HepG2 (cell line): ENCODE data around the gene ILDR2. TPM values are rescaled to one million over a fixed set of nuclear protein-coding genes. Genes with fewer than 3 reads are reported as not detected.

Experiments
- ATAC-seq: fragments of 200-7000 bp; cut with Tn5 transposase; 3 replicates; pipeline ENCODE4 v1.9.1; 2020; ENCODE audit warnings: mild to moderate bottlenecking, moderate library complexity
- BruUV-seq: library from RNA; stranded (reverse); fragments of 400-500 nt; replicated peaks from 2 replicates; lab custom pipeline; 2021; lab: Mats Ljungman, UMichigan
- CTCF ChIA-PET: fragments of 300-600 bp; formaldehyde crosslinking; extraction: SDS; loops from one replicate; lab custom pipeline; 2021; ENCODE audit warnings: low total read pairs, inconsistent platforms, low intra/inter-chr PET ratio; lab: Yijun Ruan, JAX
- POLR2A ChIA-PET: fragments of 350-600 bp; sonication (Branson Sonifier 250); formaldehyde crosslinking; loops from one replicate; lab custom pipeline; 2020; ENCODE audit warnings: antibody characterized with exemption, inconsistent platforms; lab: Yijun Ruan, JAX
- DNase-seq: peaks from one replicate; pipeline ENCODE4 v3.0.0-alpha.2; 2015; ENCODE audit warnings: low spot score
- FAIRE-seq: peaks from 3 replicates; lab custom pipeline; 2011; peaks lifted over from hg19 to GRCh38; lab: Jason Lieb, UNC
- H2AFZ ChIP-seq: one replicate; pipeline ENCODE4 v1.6.1; 2011; ENCODE audit warnings: low read length, inconsistent platforms
- H3K27ac ChIP-seq: fragments of 300-600 bp; 3 replicates; pipeline ENCODE4 v1.8.0; 2011; ENCODE audit warnings: mixed run types, mild to moderate bottlenecking, mixed read lengths, low read length, inconsistent platforms; ENCODE audit not compliant: insufficient read depth; ENCODE audit errors: extremely low read length
- H3K27me3 ChIP-seq, 2 experiments: fragments of 200-600 bp in 1 of 2; 2 replicates in 1 of 2; 3 replicates in 1 of 2; pipeline versions ENCODE4 v1.6.0 to v1.8.0; 2011; ENCODE audit warnings: low read length in 2 of 2, mild to moderate bottlenecking in 2 of 2, moderate library complexity in 2 of 2, inconsistent platforms in 1 of 2; ENCODE audit not compliant: insufficient read depth in 2 of 2, control insufficient read depth in 1 of 2
- H3K36me3 ChIP-seq, 2 experiments: fragments of 200-600 bp in 1 of 2; replicated peaks in 1 of 2; 2 replicates in 1 of 2; 3 replicates in 1 of 2; pipeline versions ENCODE4 v1.5.1 to v1.8.0; 2011; ENCODE audit warnings: low read length in 2 of 2, inconsistent platforms in 1 of 2; ENCODE audit not compliant: insufficient read depth in 2 of 2, control insufficient read depth in 1 of 2
- H3K4me1 ChIP-seq: 2 replicates; pipeline ENCODE4 v1.5.1; 2012; ENCODE audit warnings: low read length, inconsistent platforms; ENCODE audit not compliant: insufficient read depth
- H3K4me2 ChIP-seq: 2 replicates; pipeline ENCODE4 v1.6.0; 2011; ENCODE audit warnings: low read depth, low read length, inconsistent platforms
- H3K4me3 ChIP-seq, 3 experiments: fragments of 200-600 bp in 1 of 3; sonication (generic), shearing (Covaris generic) in 1 of 3; replicated peaks in 1 of 3; 2 replicates each; pipeline ENCODE4 v1.5.1; 2011 to 2016; ENCODE audit warnings: low read length in 3 of 3, inconsistent platforms in 2 of 3, low read depth in 2 of 3, mild to moderate bottlenecking in 2 of 3, control low read depth in 1 of 3, mixed read lengths in 1 of 3; ENCODE audit not compliant: insufficient read depth in 1 of 3
- H3K79me2 ChIP-seq: one replicate; pipeline ENCODE4 v1.6.1; 2011; ENCODE audit warnings: low read length, inconsistent platforms; ENCODE audit not compliant: insufficient read depth
- H3K9ac ChIP-seq: 2 replicates; pipeline ENCODE4 v1.6.0; 2011; ENCODE audit warnings: mild to moderate bottlenecking, low read depth, low read length, inconsistent platforms; ENCODE audit not compliant: insufficient read depth
- H3K9me3 ChIP-seq: 2 replicates; pipeline ENCODE4 v1.5.1; 2012; ENCODE audit warnings: mild to moderate bottlenecking, low read length
- H4K20me1 ChIP-seq: 2 replicates; pipeline ENCODE4 v1.6.0; 2011; ENCODE audit warnings: inconsistent platforms, mild to moderate bottlenecking, low read length, moderate library complexity; ENCODE audit not compliant: insufficient read depth
- BRCA1 ChIP-seq: sonication (generic); formaldehyde crosslinking; IDR thresholded peaks from 2 replicates; pipeline ENCODE4 v1.4.0; 2020; ENCODE audit warnings: missing genetic modification reagents
- CAMTA2 ChIP-seq: sonication (generic); formaldehyde crosslinking; IDR thresholded peaks from 2 replicates; pipeline ENCODE4 v1.4.0; 2020; ENCODE audit warnings: mild to moderate bottlenecking, missing genetic modification reagents, borderline replicate concordance
- CEBPZ ChIP-seq: IDR thresholded peaks from 2 replicates; pipeline ENCODE4 v1.6.1; 2012; ENCODE audit warnings: low read length, improper control_type of control experiment
- CREB1 ChIP-seq, 2 experiments: fragments of 450-650 bp in 1 of 2; IDR thresholded peaks; 2 replicates each; pipeline ENCODE4 v1.6.1; 2016 to 2017; ENCODE audit warnings: control low read depth in 1 of 2, mild to moderate bottlenecking in 1 of 2, missing compliant biosample characterization in 1 of 2, missing genetic modification characterization in 1 of 2
- E2F2 ChIP-seq: sonication (generic); formaldehyde crosslinking; IDR thresholded peaks from 2 replicates; pipeline ENCODE4 v1.4.0; 2020; ENCODE audit warnings: missing genetic modification reagents, borderline replicate concordance
- EP300 ChIP-seq, 3 experiments: sonication (generic) in 1 of 3; formaldehyde crosslinking in 1 of 3; IDR thresholded peaks; 2 replicates each; pipeline versions ENCODE4 v1.5.1 to v1.6.1; 2011 to 2020; ENCODE audit warnings: low read depth in 2 of 3, low read length in 2 of 3, borderline replicate concordance in 1 of 3, improper control_type of control experiment in 1 of 3, mild to moderate bottlenecking in 1 of 3, missing genetic modification reagents in 1 of 3, moderate library complexity in 1 of 3
- SIN3A ChIP-seq: IDR thresholded peaks from 2 replicates; pipeline ENCODE4 v1.6.1; 2011; ENCODE audit warnings: low read depth, mild to moderate bottlenecking, control low read depth, low read length, borderline replicate concordance
- SP140L ChIP-seq: sonication (generic); formaldehyde crosslinking; IDR thresholded peaks from 2 replicates; pipeline ENCODE4 v1.4.0; 2020; ENCODE audit warnings: missing genetic modification reagents, borderline replicate concordance
- TFDP1 ChIP-seq: IDR thresholded peaks from 2 replicates; pipeline ENCODE4 v1.6.1; 2016; ENCODE audit warnings: missing compliant biosample characterization, missing genetic modification reagents, borderline replicate concordance
- ZFY ChIP-seq: sonication (generic); formaldehyde crosslinking; IDR thresholded peaks from 2 replicates; pipeline ENCODE4 v1.4.0; 2020; ENCODE audit warnings: missing genetic modification reagents
- ZGPAT ChIP-seq: IDR thresholded peaks from 2 replicates; pipeline ENCODE4 v1.6.1; 2016; ENCODE audit warnings: mild to moderate bottlenecking
- ZNF432 ChIP-seq: sonication (generic); formaldehyde crosslinking; IDR thresholded peaks from 2 replicates; pipeline ENCODE4 v1.5.0; 2020; ENCODE audit warnings: missing genetic modification reagents, mild to moderate bottlenecking, borderline replicate concordance
- ZNF841 ChIP-seq: sonication (generic); formaldehyde crosslinking; IDR thresholded peaks from 2 replicates; pipeline ENCODE4 v1.8.1; 2023; ENCODE audit warnings: missing genetic modification reagents, borderline replicate concordance
- ZNF879 ChIP-seq: sonication (generic); formaldehyde crosslinking; IDR thresholded peaks from 2 replicates; pipeline ENCODE4 v1.8.1; 2023; ENCODE audit warnings: missing genetic modification reagents
- ZSCAN22 ChIP-seq: sonication (generic); formaldehyde crosslinking; IDR thresholded peaks from 2 replicates; pipeline ENCODE4 v1.4.0; 2020; ENCODE audit warnings: mild to moderate bottlenecking, missing genetic modification reagents
- WGBS: methylation state at CpG from one replicate; pipeline ENCODE4 v1.1.6; 2017; ENCODE audit warnings: low lambda C conversion rate; 5-methylcytosine and 5-hydroxymethylcytosine counted together
- in situ Hi-C: cut with HindIII; loops from 2 replicates; pipeline ENCODE4 v1.10.0; 2017; ENCODE audit warnings: low pct_unique_long_range_greater_than_20kb; ENCODE audit not compliant: extremely low pct_ligation_motif_present
- intact Hi-C: fragments of 100-400 bp; cut with micrococcal nuclease; formaldehyde crosslinking; loops from one replicate; pipeline ENCODE4 v1.10.0; 2022; ENCODE audit not compliant: unreplicated experiment
- polyA plus RNA-seq, 8 experiments: library from polyadenylated mRNA; depleted of rRNA in 3 of 8; stranded (reverse) in 7 of 8; unstranded in 1 of 8; fragments of >200 nt; fragmentation: Illumina TruSeq in 4 of 8; extraction: Trizol in 4 of 8; gene quantifications; 2 replicates each; pipeline versions ENCODE4 v1.2.1 to v1.2.3, GENCODE V29; 2011 to 2016; ENCODE audit warnings: low read depth in 4 of 8, missing spikeins in 1 of 8, mixed read lengths in 1 of 8; ENCODE audit not compliant: insufficient read depth in 1 of 8
- total RNA-seq, 5 experiments: library from RNA; depleted of rRNA; stranded (reverse); fragments of >200 nt; fragmentation: Illumina TruSeq; extraction: Trizol; gene quantifications; 2 replicates each; pipeline ENCODE4 v1.2.3, GENCODE V29; 2016; ENCODE audit warnings: low read depth in 1 of 5

Gene ILDR2
- total and polyA plus RNA-seq, 2 of the 13 experiments (the other 11 are each of a cell fraction or from before 2014, with no cell fraction given): 0.04 TPM; not detected in 1

GRCh38 chr1:166929911-166930310 lies 45.4 kb downstream of the ILDR2 start:
- H3K9ac ChIP-seq: no peak overlapping the region
- BruUV-seq: no TSS peak
- H4K20me1 ChIP-seq: no peaks in the 10 kb centered on the region
- no peak overlapping the region for H3K4me3 ChIP-seq
- H3K36me3 ChIP-seq: no peaks in the 10 kb centered on the region
- POLR2A ChIA-PET: no interaction called here
- H3K27ac ChIP-seq: no peak overlapping the region
- no peak for DNase-seq
- peaks cover 5% of the 10 kb centered on the region; the same call in 1 of the 2 replicates for H3K4me1 ChIP-seq
- no peak overlapping the region for H2AFZ ChIP-seq
- TF ChIP-seq CREB1 (IDR thresholded peaks at IDR 0.05) (no peak), CREB1 (CRISPR knock-in tag; IDR thresholded peaks at IDR 0.05) (no peak), SIN3A (no peak), SP140L (no peak), CEBPZ (no peak), EP300 (IDR thresholded peaks at IDR 0.05; ENCODE audit: low read depth in 2 of 2, low read length in 2 of 2) (no peak), EP300 (CRISPR knock-in tag; IDR thresholded peaks at IDR 0.05; ENCODE audit: borderline replicate concordance) (no peak), CAMTA2 (CRISPR knock-in tag) (no peak), E2F2 (CRISPR knock-in tag) (no peak), BRCA1 (CRISPR knock-in tag) (no peak), ZNF432 (CRISPR knock-in tag) (no peak), ZSCAN22 (CRISPR knock-in tag) (no peak), ZNF879 (CRISPR knock-in tag) (no peak), ZNF841 (CRISPR knock-in tag) (no peak), ZFY (CRISPR knock-in tag) (no peak), TFDP1 (CRISPR knock-in tag) (no peak), ZGPAT (CRISPR knock-in tag) (no peak)
- no peak overlapping the region for H3K4me2 ChIP-seq
- in situ Hi-C loops (no loop called here), intact Hi-C loops (no loop called here)
- no peaks in the 10 kb centered on the region for H3K9me3 ChIP-seq
- CTCF ChIA-PET: no interaction called here
- no peak for ATAC-seq
- peaks cover 1 to 3% of the 10 kb centered on the region in 2 experiments; a peak in 2 of 5 replicates for H3K27me3 ChIP-seq
- whole genome bisulfite sequencing: 0% methylated on average over 1 of the region's 1 CpG
- FAIRE-seq: no peak
- H3K79me2 ChIP-seq: no peaks in the 10 kb centered on the region
